ENCODE results near the gene HOXB5.

The HOXB5 gene

GRCh38 chr17:48545022-48545375 is 48.6 kb downstream of the HOXB5 start, which contains the start of gene HOXB2:
Gene HOXB2 (minus strand): TSS chr17:48545109. CDS start chr17:48544911, 198 bp downstream.
- peak; percentile 47 for FAIRE-seq

GRCh38 chr17:48544349-48545021 is 49.1 kb downstream of the HOXB5 start:
- FAIRE-seq: no peak

GRCh38 chr17:48543854-48544348 is 49.7 kb downstream of the HOXB5 start:
- FAIRE-seq: no peak

DNA sequence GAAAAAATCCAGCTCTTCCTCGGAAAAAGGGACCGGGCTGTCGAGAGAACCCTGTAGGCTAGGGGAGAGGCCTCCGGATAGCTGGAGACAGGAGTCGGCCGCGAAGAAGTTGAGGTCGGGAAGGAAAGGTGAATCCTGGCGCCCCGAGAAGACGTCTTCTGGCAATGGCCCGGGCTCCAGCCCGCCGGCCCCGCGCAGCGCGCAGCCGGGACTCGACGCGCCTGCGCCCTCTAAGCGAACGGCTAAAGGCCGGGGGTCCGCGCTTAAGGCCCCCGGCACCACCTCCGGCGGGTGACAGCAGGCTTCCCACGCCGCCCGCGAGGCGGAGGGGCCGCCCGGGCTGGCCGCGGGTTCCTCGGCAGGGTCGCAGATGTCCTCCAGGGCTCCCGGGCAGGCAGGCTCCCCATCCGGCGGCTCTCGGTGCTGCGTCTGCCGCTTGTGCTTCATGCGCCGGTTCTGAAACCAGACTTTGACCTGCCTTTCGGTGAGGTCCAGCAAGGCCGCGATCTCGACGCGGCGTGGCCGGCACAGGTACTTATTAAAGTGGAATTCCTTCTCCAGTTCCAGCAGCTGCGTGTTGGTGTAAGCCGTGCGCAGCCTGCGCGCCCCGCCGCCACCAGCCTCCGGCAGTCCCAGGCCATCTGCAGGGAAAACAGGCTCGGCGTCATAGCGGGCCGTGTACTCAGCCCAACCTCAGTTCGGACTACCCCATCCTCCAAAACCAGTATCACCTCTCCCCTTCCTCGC is 50.3 kb downstream of the HOXB5 start:
- FAIRE-seq: no peak

GRCh38 chr17:48542698-48543106 is 50.9 kb downstream of the HOXB5 start:
- FAIRE-seq: peak; percentile 47

DNA sequence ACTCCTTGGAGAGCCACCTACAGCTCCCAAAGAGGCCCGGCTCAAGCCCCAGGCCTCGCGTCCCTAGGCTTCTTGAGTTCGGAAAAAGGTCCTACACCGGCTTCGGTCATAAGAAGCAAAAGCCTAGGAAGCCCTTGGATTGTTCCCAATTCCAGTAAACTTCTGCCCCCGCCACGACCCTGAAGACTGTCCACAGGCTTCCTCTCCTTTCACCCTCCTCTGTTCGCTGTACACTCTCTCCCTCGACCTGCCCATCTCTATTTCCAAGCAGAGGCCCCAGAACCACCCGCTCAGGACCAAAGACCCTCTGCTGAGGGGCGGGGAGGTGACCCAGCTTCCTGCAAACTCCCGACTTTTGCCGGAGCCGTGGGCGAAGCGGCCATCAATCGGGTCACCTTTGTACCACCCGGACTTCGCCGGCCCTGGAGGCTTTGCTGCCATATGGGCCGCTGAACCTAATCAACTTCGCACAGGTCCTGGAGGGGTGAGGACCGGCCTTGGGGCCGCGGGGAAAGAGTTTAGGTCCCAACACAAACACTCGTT is 51.4 kb downstream of the HOXB5 start:
- FAIRE-seq: no peak

GRCh38 chr17:48541577-48542113 is 51.9 kb downstream of the HOXB5 start:
- FAIRE-seq: no peak
